Limb (tissue), 2 donors: ENCODE measurements around the gene PTGR2.
"Not testable (repeated sequence)": the region's sequence is repeated elsewhere in the genome, so short reads cannot be mapped to it uniquely, and the experiment has no call there.

ENCODE experiments used
- DNase-seq, 2 donors: peaks; one replicate each; pipeline ENCODE4 v3.0.0-alpha.2; 2016; ENCODE audit errors: extremely low spot score in 2 of 2

Gene PTGR2

GRCh38 chr14:73886449-73887317 lies 35.1 kb downstream of the PTGR2 start, which contains the start of gene ZNF410:
Gene ZNF410 (plus strand): TSS chr14:73886859. CDS start chr14:73892176, 5,317 bp downstream.
- DNase-seq = peak; percentile 94

GRCh38 chr14:73887318-73887616 lies 35.6 kb downstream of the PTGR2 start:
- DNase-seq = no peak

GRCh38 chr14:73887694-73888459 lies 36.2 kb downstream of the PTGR2 start:
- no peak for DNase-seq

DNA sequence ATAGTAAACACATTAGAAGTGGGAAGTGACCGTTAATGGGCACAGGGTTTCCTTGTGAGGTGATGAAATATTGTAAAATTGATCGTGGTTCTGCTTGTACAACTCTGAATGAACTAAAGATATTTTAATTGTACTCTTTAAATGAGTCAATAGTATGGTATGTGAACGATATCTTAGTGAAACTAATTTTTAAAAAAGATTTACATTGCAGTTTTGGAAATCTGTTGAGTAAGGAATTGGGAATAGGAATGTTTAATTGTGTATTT lies 36.8 kb downstream of the PTGR2 start:
- no peak for DNase-seq

- DNase-seq = no peak
Measured at GRCh38 chr14:73888971-73889370, 37.3 kb downstream of the PTGR2 start.

DNA sequence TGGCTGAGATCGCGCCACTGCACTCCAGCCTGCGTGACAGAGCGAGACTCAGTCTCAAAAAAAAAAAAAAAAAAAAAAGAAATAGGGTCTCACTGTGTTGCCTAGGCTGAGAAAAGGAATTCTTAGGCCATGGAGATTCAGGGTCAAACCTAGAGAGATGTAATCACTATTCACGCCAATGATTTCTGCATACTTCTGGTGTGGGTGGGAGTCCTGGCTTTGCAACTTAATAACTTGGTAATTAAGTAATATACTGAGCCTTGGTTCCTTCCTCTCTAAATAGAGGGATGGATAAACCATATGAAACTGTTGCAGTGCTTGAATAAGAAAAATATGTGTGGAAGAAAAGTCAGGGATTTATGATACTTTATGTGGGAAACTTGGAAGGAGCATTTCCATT lies 37.7 kb downstream of the PTGR2 start:
- DNase-seq = no peak

DNA sequence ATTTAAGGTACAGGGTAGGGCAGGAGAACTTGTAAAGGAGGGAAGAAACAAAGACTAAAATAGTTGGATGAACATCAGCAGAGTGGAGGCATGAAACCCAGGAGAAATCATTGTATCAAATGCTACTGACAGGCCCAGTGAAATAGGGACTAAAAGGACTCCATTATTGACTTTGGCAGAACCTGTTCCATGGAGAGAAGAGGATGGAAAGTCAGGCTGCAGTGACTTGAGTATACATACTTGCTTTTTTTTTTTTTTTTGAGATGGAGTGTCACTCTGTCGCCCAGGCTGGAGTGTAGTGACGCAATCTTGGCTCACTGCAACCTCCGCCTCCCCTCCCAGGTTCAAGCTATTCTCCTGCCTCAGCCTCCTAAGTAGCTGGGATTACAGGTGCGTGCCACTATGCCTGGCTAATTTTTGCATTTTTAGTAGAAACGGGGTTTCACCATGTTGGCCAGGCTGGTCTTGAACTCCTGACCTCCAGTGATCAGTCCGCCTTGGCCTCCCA lies 42.6 kb downstream of the PTGR2 start:
- not testable (repeated sequence) for DNase-seq

GRCh38 chr14:73895939-73896338 lies 44.3 kb downstream of the PTGR2 start:
- no peak for DNase-seq

GRCh38 chr14:73896521-73896920 lies 44.9 kb downstream of the PTGR2 start:
- no peak for DNase-seq

GRCh38 chr14:73903028-73903427 lies 51.4 kb downstream of the PTGR2 start:
- no peak for DNase-seq

DNA sequence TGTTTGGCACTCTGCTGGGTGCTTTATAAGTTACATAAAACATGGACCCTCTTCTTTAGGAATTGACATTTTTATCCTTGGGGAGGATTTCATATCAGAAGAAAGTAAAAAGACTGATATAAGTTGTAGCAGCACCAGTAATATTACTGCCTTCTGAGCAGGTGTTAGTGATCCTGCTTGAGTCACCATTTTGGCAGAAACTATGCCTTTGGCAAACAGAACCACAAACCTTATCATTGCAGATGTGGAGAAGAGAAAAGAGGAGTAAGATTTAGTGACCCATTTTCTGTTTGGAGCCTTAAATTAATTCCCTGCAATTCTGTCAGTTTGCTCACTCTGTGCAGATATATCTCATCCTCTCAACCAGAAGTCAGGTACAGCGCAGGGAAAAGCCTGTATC lies 58.0 kb downstream of the PTGR2 start:
- DNase-seq = no peak

DNA sequence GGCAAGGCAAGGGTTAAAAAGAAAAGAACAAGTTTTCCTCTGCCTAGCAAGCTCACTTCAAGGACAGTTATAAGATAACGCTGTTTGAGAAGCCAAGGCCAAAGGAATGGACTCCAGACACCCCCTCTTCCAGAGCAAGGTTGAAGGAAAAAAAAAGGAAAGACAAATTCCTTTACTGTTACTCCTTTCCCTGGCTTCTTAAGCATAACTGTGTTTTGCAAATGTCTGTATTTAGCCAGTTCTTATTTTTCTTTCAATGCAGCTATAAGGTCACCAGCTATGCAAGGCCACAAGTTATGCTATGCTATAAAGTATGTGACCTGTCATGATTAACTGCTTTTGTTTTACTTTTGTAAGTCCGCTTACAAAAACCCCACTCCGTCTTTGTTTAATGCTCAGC lies 61.6 kb downstream of the PTGR2 start:
- DNase-seq = no peak

- no peak for DNase-seq
Measured at GRCh38 chr14:73916324-73916723, 64.7 kb downstream of the PTGR2 start.

- not testable (repeated sequence) for DNase-seq
Measured at GRCh38 chr14:73919457-73919856, 67.8 kb downstream of the PTGR2 start.

GRCh38 chr14:73924337-73924736 lies 72.7 kb downstream of the PTGR2 start:
- DNase-seq = no peak
